T-helper 22 cell (primary cell): ENCODE measurements around the gene SLC47A2.

Experiments
- DNase-seq: peaks from one replicate; pipeline ENCODE4 v3.0.0-alpha.2; 2020; ENCODE audit warnings: low read depth

SLC47A2 gene

GRCh38 chr17:19664136-19664820, 52.1 kb downstream of the SLC47A2 start:
- DNase-seq, result no peak

GRCh38 chr17:19663097-19663496, 53.3 kb downstream of the SLC47A2 start:
- no peak for DNase-seq

GRCh38 chr17:19661121-19661520, 55.3 kb downstream of the SLC47A2 start:
- no peak for DNase-seq

GRCh38 chr17:19660219-19660870, 56.0 kb downstream of the SLC47A2 start:
- DNase-seq, result no peak

- no peak for DNase-seq
Observed at GRCh38 chr17:19659366-19660177, 56.8 kb downstream of the SLC47A2 start.

- DNase-seq, result no peak
Observed at GRCh38 chr17:19656851-19657581, 59.4 kb downstream of the SLC47A2 start.

DNA sequence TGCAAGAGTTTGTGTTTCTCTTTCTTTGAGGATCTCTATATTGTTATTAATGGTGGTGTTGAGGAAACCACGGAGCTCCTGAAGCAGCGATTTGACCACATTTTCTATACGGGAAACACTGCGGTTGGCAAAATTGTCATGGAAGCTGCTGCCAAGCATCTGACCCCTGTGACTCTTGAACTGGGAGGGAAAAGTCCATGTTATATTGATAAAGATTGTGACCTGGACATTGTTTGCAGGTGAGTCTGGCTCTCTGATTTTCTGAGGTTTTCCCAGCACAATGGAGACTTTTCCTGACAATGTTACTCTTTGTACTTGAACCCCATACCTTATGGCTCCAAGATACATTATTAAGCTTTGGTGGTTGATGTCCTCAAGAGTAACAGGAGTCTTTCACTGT, 60.0 kb downstream of the SLC47A2 start:
- DNase-seq, result no peak

DNA sequence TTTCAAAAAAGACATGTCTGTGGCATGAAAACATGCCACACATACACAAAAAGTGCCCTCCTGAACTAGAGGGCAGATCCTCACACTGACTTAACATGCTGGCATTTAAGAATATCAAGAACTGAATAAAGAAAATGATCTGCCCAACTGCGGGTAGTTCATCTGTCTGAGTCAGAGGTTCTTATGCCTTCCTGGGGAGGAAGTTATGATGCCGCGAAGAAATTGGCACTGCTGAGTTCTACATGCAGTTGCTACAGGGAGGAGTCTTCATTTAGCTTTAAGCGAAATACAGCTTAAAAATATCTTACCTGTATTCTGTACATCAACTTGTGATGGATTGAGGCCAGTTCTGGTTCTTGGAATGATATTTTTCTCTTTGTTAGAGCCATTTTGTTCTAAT, 61.5 kb downstream of the SLC47A2 start:
- no peak for DNase-seq

DNA sequence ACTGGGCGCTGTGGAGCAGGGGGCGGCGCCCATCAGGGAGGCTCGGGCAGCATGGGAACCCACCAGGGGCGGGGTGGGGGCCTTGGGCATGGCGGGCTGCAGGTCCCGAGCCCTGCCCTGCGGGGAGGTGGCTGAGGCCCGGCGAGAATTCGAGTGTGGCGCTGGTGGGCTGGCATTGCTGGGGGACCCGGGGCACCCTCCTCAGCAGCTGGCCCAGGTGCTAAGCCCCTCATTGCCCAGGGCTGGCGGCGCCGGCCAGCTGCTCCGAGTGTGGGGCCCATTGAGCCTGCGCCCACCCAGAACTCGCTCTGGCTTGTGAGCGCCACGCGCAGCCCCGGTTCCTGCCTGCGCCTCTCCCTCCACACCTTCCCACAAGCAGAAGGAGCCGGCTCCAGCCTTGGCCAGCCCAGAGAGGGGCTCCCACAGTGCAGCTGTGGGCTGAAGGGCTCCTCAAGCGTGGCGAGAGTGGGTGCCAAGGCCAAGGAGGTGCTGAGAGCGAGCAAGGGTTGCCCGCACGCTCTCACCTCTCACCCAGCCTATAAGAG, 62.0 kb downstream of the SLC47A2 start:
- no peak for DNase-seq

GRCh38 chr17:19652595-19652994, 63.8 kb downstream of the SLC47A2 start:
- no peak for DNase-seq

DNA sequence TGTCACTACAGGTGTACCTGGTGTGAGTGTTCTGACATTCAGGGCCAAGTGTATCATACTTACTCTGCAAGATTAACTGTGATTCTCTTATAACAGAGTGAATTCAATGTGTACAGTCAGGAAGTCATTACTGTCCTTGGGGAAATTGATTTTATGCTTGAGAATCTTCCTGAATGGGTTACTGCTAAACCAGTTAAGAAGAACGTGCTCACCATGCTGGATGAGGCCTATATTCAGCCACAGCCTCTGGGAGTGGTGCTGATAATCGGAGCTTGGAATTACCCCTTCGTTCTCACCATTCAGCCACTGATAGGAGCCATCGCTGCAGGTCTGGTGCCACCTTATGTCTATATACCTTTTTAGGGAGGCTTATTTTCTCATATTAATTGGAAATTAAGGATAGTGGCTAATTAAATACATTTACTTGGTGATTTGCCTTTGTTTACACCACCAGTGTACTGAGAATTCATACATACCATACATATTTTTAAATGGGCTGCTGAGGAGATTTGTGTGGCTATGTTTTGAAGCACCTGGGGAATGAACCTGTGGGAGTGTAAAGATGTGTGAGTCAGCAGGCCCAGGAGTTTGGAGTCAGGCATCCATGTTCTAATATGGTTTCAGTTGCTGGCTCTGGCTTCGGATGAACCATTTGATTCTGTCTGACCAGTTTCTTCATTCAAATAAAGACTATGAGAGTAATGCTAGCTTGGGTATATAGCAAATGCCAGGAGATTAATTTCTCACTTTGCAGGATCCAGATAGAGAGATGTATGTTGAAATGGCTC, 64.7 kb downstream of the SLC47A2 start:
- DNase-seq, result no peak

DNA sequence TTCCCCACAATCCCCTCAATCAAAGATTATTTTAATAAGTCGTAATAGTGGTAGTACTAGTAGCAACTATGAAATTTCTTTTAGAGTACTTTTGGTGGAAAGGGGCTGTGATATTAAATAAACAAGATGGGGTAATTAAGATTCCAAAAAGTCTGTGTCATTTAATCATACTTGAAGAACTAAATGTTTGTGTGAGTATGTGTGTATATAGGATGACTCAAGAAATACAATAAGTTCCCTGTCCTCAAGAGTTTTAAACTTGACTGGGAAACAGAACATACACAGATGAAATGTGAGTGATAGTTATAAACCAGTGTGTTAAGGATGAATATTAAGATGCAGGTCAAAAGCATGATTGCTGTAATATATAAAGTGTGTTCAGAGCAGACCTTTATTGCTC, 65.6 kb downstream of the SLC47A2 start:
- DNase-seq, result no peak

- no peak for DNase-seq
Observed at GRCh38 chr17:19649274-19649541, 67.2 kb downstream of the SLC47A2 start.

- peak; percentile 92 for DNase-seq
Observed at GRCh38 chr17:19648475-19649273, 67.7 kb downstream of the SLC47A2 start, which contains the start of gene ALDH3A2. ALDH3A2 (plus strand) TSS chr17:19648751; CDS start chr17:19648972, 221 bp downstream.

DNA sequence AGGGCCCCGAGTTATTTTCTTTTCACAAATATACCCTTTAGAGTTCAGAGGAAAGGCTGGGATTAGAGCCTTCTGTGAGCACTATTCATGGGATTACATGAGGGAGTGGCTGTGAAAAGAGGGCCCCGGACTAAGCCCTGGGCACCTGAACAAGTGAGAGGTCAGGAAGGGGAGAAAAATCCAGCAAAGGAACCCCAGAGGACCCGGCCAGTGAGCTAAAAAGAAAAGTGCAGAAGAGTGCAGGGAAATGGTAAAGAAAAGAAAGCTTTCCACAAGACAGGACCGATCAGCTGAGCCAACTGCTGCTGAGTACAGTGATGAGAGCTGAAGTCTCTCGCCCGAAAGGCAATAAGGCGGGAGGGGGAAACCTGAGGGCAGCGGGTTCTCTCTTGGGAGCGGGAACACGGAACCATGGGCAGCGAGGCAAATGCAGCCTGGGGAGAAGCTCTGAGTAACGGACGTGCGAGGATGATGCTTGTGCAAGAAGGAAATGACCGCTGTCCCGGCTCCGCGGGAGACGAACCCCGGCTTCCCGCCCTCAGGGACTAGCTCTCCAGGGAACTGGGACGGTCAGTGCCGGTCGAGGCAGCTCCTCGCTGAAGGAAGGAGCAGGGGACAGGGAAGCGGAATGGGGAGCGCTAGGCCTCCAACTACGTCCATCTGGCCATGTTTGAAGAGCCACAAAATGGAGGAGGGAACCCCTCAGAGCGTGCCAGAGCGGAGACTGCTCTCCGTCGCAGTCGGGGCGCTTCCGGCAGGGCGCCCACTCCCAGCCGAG, 68.5 kb downstream of the SLC47A2 start:
- DNase-seq, result no peak

DNA sequence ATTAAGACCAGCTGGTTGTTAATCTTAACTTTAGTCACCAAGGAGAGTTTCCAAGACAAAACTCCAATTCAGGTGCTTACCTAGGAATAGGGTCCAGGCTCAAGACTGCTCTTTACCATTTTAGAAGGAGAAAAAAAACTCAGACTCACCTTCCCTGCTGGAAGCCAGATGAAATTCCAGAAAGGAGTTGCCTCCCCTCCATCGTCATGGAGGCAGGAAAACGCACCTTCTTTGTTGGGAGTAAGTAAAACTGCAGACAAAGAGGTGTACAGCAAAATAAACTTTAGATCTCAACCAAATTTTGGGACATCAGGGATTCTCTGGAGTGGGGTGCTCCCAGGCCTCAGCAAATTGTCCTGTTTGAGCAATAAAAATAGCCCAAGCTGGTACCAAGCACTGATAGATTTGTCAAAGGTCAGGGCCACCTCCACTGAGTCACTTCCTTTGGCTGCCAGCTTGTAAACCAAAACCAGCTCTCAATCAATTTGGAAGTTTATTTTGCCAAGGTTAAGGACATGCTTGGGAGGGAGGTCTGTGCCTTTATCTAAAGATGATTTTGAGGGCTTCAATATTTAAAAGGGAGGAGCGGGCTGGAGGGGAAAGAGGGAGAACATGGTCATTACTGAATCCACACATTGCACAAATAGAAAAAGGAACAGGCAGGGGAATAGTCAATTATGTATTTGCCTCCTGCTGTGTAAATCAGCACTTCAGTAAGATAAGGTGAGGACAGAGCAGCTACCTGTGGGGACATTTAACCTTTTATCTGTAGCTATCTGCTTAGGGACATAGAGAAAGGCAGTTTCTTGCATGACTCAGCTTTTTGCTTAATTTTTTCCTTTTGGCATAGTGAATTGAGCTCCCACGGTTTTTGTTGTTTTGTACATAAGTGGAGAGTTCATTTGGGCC, 69.3 kb downstream of the SLC47A2 start:
- no peak for DNase-seq

DNA sequence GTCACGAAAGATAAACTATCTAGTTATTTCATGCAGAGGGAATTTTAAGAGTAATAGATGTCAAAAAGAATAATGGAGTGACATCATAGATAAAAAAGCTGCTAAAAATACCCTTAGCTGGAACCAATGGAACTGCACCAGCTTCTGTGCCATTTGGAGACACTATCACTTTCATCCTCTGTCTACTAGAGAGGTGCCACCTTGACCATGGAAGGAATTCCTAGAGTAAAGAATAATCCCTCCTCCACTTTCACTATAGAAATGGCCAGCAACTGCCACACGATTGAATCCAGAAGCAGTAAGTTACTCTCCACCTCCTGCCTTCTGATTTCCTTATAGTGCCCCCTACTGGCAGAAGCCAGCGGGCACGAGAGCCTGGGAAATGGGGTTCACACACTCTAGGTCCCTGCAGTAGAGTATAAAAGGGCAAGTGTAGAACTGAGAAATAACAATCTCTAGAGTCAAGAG, 70.6 kb downstream of the SLC47A2 start:
- DNase-seq, result no peak

- no peak for DNase-seq
Observed at GRCh38 chr17:19644493-19645210, 71.7 kb downstream of the SLC47A2 start.
